GM15510 (cell line): ENCODE results near the gene PREB.
A peak's percentile ranks its signal among the peaks of the same experiment; 100 is the strongest.

ENCODE experiments used
- POLR2A ChIP-seq: IDR thresholded peaks from 3 replicates; pipeline ENCODE4 v1.6.1; 2011; ENCODE audit warnings: borderline replicate concordance; ENCODE audit not compliant: insufficient read length; ENCODE audit errors: extremely low read depth

The PREB gene

GRCh38 chr2:27094353-27094984 lies 40.0 kb downstream of the PREB start:
- TF ChIP-seq POLR2A = no peak

DNA sequence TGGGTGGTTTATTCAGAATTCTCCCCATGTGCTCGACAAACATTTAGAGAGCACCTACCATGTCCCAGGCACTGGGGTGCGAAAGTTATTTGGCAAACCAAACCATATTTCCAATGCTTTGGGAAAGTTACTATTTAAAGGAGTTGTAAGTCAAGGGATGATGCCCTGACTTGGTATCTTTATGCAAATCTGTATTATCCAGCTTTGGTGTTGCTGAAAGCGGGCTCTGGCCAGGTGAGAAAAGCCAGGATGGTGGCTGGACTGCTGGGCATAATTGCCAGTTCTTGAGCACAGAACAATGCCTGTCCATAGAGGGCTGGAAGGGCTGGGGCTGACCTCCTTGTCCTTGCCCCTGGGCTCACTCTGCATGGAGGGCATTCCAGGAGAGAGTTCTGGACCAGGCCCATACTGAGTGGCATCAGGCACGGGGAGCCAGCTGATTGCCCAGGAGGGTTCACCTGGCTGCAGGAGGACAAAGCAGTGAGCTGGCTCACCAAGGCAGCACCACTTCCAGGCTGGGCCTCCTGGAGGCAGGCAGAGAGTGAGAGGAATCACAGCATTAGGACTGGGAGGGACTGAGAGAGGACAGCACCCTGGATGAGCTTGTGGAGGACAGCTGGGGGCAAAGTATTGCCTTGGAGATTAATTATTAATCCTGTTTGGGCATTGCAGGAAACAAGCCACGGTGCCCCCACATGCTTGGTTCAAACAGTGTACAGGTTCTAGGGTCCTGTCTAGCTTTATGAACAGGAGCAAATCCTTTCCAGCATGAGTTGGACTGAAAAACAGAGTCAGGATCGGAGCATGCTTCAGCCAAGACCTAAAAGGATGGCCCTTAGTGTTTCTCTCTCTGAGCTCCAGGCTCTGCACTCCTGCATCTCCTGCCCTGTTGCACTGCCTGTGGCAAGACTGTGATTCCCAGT lies 40.7 kb downstream of the PREB start:
- TF ChIP-seq POLR2A = no peak

GRCh38 chr2:27092696-27093429 lies 41.6 kb downstream of the PREB start:
- TF ChIP-seq POLR2A = no peak

GRCh38 chr2:27091746-27092695 lies 42.4 kb downstream of the PREB start:
- TF ChIP-seq POLR2A = no peak

- TF ChIP-seq POLR2A = no peak
Measured at GRCh38 chr2:27089111-27089954, 45.1 kb downstream of the PREB start.

- TF ChIP-seq POLR2A = no peak
Measured at GRCh38 chr2:27088634-27089033, 45.8 kb downstream of the PREB start.

DNA sequence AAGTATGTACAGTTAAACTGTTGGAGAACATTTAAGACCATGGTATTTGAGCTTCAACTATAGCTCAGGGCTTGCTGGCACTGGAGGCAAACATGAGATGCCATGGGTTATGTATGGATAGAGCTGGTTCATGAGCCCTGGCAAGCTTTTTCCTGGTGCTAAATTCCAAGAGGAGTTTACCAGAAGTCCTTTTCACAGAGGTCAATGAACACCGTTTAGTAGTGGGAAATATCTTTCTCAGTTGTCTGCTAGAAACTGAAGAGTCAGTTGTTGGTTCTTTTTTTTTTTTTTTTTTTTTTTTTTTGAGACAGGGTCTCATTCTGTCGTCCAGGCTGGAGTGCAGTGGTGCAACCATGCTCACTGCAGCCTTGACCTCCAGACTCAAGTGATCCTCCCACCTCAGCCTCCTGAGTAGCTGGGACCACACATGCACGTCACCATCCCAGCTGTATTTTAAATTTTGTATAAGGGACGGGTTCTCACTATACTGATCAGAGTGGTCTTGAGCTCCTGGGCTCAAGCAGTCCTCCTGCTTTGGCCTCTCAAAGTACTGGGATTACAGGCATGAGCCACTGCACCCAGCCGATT lies 46.5 kb downstream of the PREB start:
- no peak for TF ChIP-seq POLR2A

GRCh38 chr2:27086724-27087593 lies 47.5 kb downstream of the PREB start, which contains the start of gene KHK:
TSS of gene KHK (plus strand) at chr2:27086772. CDS start at chr2:27087260, 488 bp downstream.
- peak; percentile 32 for TF ChIP-seq POLR2A

DNA sequence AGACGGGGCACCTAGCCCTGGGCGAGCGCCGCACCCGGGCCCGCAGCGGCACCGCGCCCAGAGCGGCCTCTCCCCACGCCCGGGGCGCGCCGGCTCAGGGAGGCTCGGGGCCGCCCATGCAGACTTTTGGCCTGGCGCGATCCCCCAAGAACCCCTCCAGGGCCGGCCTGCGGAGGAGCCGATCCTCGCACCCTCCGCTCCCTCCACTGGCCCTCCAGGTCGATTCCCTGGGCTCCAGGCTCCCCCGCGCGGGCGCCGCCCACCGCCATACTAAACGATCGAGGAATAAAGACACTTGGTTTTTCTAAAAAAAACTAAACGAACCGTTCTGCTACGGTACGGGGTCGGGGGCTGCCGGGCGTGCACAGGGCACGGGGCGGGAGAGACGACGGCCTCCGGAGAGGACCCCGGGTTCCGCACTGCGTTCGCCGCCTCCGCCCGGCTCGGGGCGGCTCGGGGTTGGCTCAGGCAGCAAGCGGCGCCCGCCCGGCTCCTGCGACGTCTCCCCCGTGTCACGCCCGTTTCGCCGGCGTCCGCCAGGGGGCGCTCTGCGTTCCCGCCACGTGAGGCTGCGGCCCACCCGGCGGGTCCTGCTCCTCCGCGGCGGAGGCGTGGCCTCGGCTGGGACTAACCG lies 48.2 kb downstream of the PREB start:
- peak; percentile 65 for TF ChIP-seq POLR2A

DNA sequence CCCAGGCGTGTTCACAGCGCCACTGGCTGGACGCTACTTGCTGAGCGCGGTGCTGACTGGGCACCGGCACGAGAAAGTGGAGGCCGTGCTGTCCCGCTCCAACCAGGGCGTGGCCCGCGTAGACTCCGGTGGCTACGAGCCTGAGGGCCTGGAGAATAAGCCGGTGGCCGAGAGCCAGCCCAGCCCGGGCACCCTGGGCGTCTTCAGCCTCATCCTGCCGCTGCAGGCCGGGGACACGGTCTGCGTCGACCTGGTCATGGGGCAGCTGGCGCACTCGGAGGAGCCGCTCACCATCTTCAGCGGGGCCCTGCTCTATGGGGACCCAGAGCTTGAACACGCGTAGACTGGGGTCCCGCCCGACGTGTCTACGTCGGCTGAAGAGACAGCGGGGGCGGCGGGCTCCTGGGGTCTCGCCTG lies 48.8 kb downstream of the PREB start:
- peak; percentile 36 for TF ChIP-seq POLR2A

GRCh38 chr2:27085062-27085672 lies 49.3 kb downstream of the PREB start:
- TF ChIP-seq POLR2A = no peak
